Glutamatergic neuron (in vitro differentiated cells): Measurements from ENCODE around the gene ABCC5. TPM values are rescaled to one million over a fixed set of nuclear protein-coding genes. Genes with fewer than 3 reads are reported as not detected.
A peak's percentile ranks its signal among the peaks of the same experiment; 100 is the strongest.

Experiments
- DNase-seq: peaks from one replicate; pipeline ENCODE4 v3.0.0; 2022
- H3K27ac Mint-ChIP-seq: one replicate; pipeline ENCODE4 v1.8.0; 2020; ENCODE audit warnings: mild to moderate bottlenecking, mixed read lengths, inconsistent platforms; ENCODE audit not compliant: unreplicated experiment
- H3K27me3 Mint-ChIP-seq: one replicate; pipeline ENCODE4 v1.8.0; 2020; ENCODE audit warnings: mild to moderate bottlenecking, moderate library complexity, mixed read lengths, inconsistent platforms; ENCODE audit not compliant: unreplicated experiment
- H3K36me3 Mint-ChIP-seq: one replicate; pipeline ENCODE4 v1.8.0; 2020; ENCODE audit warnings: mild to moderate bottlenecking, mixed read lengths, inconsistent platforms; ENCODE audit not compliant: unreplicated experiment
- H3K4me1 Mint-ChIP-seq: one replicate; pipeline ENCODE4 v1.8.0; 2020; ENCODE audit warnings: mild to moderate bottlenecking, low read depth, mixed read lengths, inconsistent platforms; ENCODE audit not compliant: unreplicated experiment
- H3K4me3 Mint-ChIP-seq: one replicate; pipeline ENCODE4 v1.8.0; 2020; ENCODE audit warnings: mild to moderate bottlenecking, mixed read lengths, inconsistent platforms; ENCODE audit not compliant: unreplicated experiment
- H3K9me3 Mint-ChIP-seq: one replicate; pipeline ENCODE4 v1.8.0; 2020; ENCODE audit warnings: mild to moderate bottlenecking, moderate library complexity, mixed read lengths, inconsistent platforms; ENCODE audit not compliant: unreplicated experiment
- CTCF ChIP-seq: fragments of 200-600 bp; sonication (generic); IDR thresholded peaks from one replicate; pipeline ENCODE4 v1.5.0; 2021; ENCODE audit not compliant: partially characterized antibody, unreplicated experiment
- total RNA-seq: library from RNA; stranded (reverse); fragmentation: NEBNext Ultra II Directional; extraction: Animal tissue kit (Norgen Biotek cat#: 25700); gene quantifications from one replicate; pipeline ENCODE4 v1.2.1, GENCODE V29; 2021; ENCODE audit not compliant: unreplicated experiment

Gene ABCC5
- total RNA-seq, 1 donor from 2014 or later: 134 TPM

DNA sequence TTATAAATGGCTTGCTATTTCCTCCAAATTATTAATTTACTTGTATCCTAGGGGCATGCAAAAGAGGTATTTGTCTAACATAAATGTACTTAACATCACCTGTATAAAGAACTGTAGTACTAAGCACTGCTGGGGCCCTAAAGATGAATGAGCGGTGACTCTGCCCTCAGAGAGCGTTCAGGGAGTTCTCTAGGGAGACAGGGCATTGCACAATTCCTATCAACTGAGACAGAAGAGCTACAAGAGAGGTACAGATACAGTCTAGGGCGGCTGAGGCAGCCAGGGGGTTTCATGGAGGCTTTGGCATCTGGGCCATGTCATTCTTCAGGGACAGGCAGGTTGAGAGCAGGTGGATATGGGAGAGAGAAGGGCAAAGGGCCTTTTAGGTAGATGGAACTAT is 93.1 kb downstream of the ABCC5 start:
- peak overlapping the region; percentile 50 for H3K27ac Mint-ChIP-seq
- H3K36me3 Mint-ChIP-seq: peaks cover 7% of the 10 kb centered on the region

DNA sequence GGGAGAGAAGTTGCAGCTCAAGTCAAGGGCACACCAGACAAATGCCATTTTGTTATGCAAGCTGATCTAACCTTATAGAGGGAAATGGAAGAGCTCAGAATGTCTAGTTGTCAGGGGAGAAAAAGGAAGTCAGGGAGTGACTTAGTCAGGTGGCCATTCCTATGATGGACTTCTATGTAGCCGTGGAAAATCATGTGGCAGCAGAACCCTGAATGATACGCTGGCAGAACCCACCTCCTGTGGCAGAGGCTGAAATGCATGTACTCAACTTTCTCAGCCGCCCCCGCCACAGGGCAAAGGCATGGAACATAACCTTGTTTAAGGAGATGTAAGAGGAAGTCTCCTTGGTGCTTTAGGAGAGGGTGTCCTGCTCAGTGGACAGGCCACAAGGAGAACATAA is 95.3 kb downstream of the ABCC5 start:
- DNase-seq: no peak
- Mint-ChIP-seq H3K27ac (peak overlapping the region; percentile 89), H3K27me3 (peaks cover 2% of the 10 kb centered on the region), H3K36me3 (peaks cover 7% of the 10 kb centered on the region), H3K4me1 (peaks cover 29% of the 10 kb centered on the region), H3K4me3 (peak overlapping the region; percentile 32), H3K9me3 (peaks cover 5% of the 10 kb centered on the region)
- TF ChIP-seq CTCF: no peak

More for the DNA sequence above, 93.1 kb downstream of the ABCC5 start:
- H3K4me3 Mint-ChIP-seq: no peak overlapping the region
- H3K27me3 Mint-ChIP-seq: no peaks in the 10 kb centered on the region
- H3K9me3 Mint-ChIP-seq: peaks cover 5% of the 10 kb centered on the region
- no peak for DNase-seq
- TF ChIP-seq CTCF: no peak
- H3K4me1 Mint-ChIP-seq: peaks cover 29% of the 10 kb centered on the region

GRCh38 chr3:183921096-183921495 is 96.6 kb downstream of the ABCC5 start:
- no peak for DNase-seq
- H3K27me3 Mint-ChIP-seq: peaks cover 2% of the 10 kb centered on the region
- peaks cover 7% of the 10 kb centered on the region for H3K36me3 Mint-ChIP-seq
- H3K4me1 Mint-ChIP-seq: peaks cover 29% of the 10 kb centered on the region
- no peak overlapping the region for H3K4me3 Mint-ChIP-seq
- peak overlapping the region; percentile 66 for H3K27ac Mint-ChIP-seq
- TF ChIP-seq CTCF: no peak
- peaks cover 5% of the 10 kb centered on the region for H3K9me3 Mint-ChIP-seq

DNA sequence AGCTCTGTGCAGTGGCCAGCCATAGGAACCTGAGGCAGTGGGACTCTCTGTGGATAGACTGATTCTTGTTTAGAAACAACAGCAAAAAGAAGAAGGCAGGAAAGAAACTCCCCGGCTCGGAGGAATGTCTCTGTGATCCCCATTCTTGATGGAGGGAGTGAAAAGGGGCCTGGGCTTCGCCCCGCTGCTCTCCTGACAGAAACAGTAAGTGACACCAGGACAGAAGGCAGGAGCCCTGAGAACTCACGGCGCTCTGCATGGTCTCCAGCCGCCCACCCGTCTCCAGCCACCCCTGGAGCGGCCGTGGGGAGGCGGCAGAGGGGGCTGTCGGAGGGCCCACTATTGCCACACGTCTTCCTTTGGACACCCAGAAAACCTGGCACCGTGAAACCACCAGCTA is 97.3 kb downstream of the ABCC5 start:
- Mint-ChIP-seq H3K4me1 (peaks cover 29% of the 10 kb centered on the region), H3K9me3 (peaks cover 5% of the 10 kb centered on the region), H3K4me3 (no peak overlapping the region), H3K27me3 (peaks cover 2% of the 10 kb centered on the region), H3K36me3 (peaks cover 7% of the 10 kb centered on the region), H3K27ac (no peak overlapping the region)
- no peak for DNase-seq
- no peak for TF ChIP-seq CTCF

GRCh38 chr3:183918178-183918577 is 99.5 kb downstream of the ABCC5 start:
- peaks cover 18% of the 10 kb centered on the region for H3K4me1 Mint-ChIP-seq
- H3K27ac Mint-ChIP-seq: no peak overlapping the region
- H3K9me3 Mint-ChIP-seq: peaks cover 8% of the 10 kb centered on the region
- H3K27me3 Mint-ChIP-seq: peaks cover 2% of the 10 kb centered on the region
- H3K4me3 Mint-ChIP-seq: no peak overlapping the region
- no peaks in the 10 kb centered on the region for H3K36me3 Mint-ChIP-seq
- no peak for TF ChIP-seq CTCF
- DNase-seq: no peak
